Stimulated activated CD8-positive, alpha-beta memory T cell treated with anti-CD3 and anti-CD28 coated beads, Interleukin-2, amount 100 ng/mL, for 48 hours (primary cell): ENCODE results near the gene FXYD3.

Source experiments
- DNase-seq, 2 donors: peaks; one replicate each; pipeline ENCODE4 v3.0.0-alpha.2; 2020; ENCODE audit warnings: low read depth in 2 of 2

The FXYD3 gene

GRCh38 chr19:35160629-35161433 lies 45.2 kb downstream of the FXYD3 start:
- DNase-seq = no peak

GRCh38 chr19:35161434-35161743 lies 45.8 kb downstream of the FXYD3 start:
- no peak for DNase-seq

- DNase-seq = no peak
These were observed 47.1 kb downstream of the FXYD3 start for GRCh38 chr19:35162471-35163326.

GRCh38 chr19:35164418-35164817 lies 48.8 kb downstream of the FXYD3 start:
- DNase-seq = no peak

GRCh38 chr19:35165200-35166058 lies 49.8 kb downstream of the FXYD3 start:
- DNase-seq = no peak

GRCh38 chr19:35166100-35167063 lies 50.8 kb downstream of the FXYD3 start:
- no peak for DNase-seq

GRCh38 chr19:35167251-35168119 lies 51.9 kb downstream of the FXYD3 start:
- no peak for DNase-seq

- no peak for DNase-seq
These were observed 52.6 kb downstream of the FXYD3 start for GRCh38 chr19:35168196-35168595.

GRCh38 chr19:35169221-35169995 lies 53.8 kb downstream of the FXYD3 start:
- no peak for DNase-seq

- DNase-seq = no peak
These were observed 54.9 kb downstream of the FXYD3 start for GRCh38 chr19:35170359-35171061.

- no peak for DNase-seq
These were observed 56.1 kb downstream of the FXYD3 start for GRCh38 chr19:35171730-35172129.
